Stimulated activated CD8-positive, alpha-beta memory T cell treated with anti-CD3 and anti-CD28 coated beads, Interleukin-4, amount 100 ng/mL, for 24 hours (primary cell): ENCODE data around the gene ARMH4.

ENCODE experiments used
- DNase-seq: peaks from one replicate; pipeline ENCODE4 v3.0.0-alpha.2; 2020; ENCODE audit warnings: low read depth

The ARMH4 gene

GRCh38 chr14:58152014-58152857, at the start of gene ARMH4:
Gene ARMH4, minus strand, starts transcription at chr14:58152213. Its CDS starts 12,855 bp downstream, at chr14:58139358.
- peak; percentile 42 for DNase-seq

GRCh38 chr14:58200846-58201245, 48.8 kb upstream of the ARMH4 start:
- DNase-seq, result no peak

GRCh38 chr14:58200480-58200841, 48.4 kb upstream of the ARMH4 start:
- no peak for DNase-seq

- peak; percentile 85 for DNase-seq
Observed at GRCh38 chr14:58199726-58200479, 47.9 kb upstream of the ARMH4 start, which contains the start of gene ACTR10. Gene ACTR10, plus strand, starts transcription at chr14:58200149. Its CDS starts 69 bp downstream, at chr14:58200218.

- DNase-seq, result no peak
Observed at GRCh38 chr14:58198086-58198485, 46.1 kb upstream of the ARMH4 start.

- no peak for DNase-seq
Observed at GRCh38 chr14:58196198-58196597, 44.2 kb upstream of the ARMH4 start.

GRCh38 chr14:58193542-58193941, 41.5 kb upstream of the ARMH4 start:
- DNase-seq, result no peak

GRCh38 chr14:58191763-58192601, 40.0 kb upstream of the ARMH4 start:
- no peak for DNase-seq

- no peak for DNase-seq
Observed at GRCh38 chr14:58189176-58189575, 37.2 kb upstream of the ARMH4 start.

GRCh38 chr14:58177125-58177524, 25.1 kb upstream of the ARMH4 start:
- no peak for DNase-seq

GRCh38 chr14:58171090-58171489, 19.1 kb upstream of the ARMH4 start:
- peak; percentile 9 for DNase-seq

- DNase-seq, result no peak
Observed at GRCh38 chr14:58167891-58168290, 15.9 kb upstream of the ARMH4 start.

GRCh38 chr14:58167057-58167456, 15.0 kb upstream of the ARMH4 start:
- DNase-seq, result no peak

- peak; percentile 62 for DNase-seq
Observed at GRCh38 chr14:58166005-58166983, 14.3 kb upstream of the ARMH4 start.

- no peak for DNase-seq
Observed at GRCh38 chr14:58160561-58160960, 8.5 kb upstream of the ARMH4 start.

- peak; percentile 1 for DNase-seq
Observed at GRCh38 chr14:58151133-58152013, 640 bp downstream of the ARMH4 start.

GRCh38 chr14:58150243-58150805, 1.7 kb downstream of the ARMH4 start:
- no peak for DNase-seq

GRCh38 chr14:58149196-58149595, 2.8 kb downstream of the ARMH4 start:
- no peak for DNase-seq

- no peak for DNase-seq
Observed at GRCh38 chr14:58146399-58146798, 5.6 kb downstream of the ARMH4 start.

GRCh38 chr14:58145936-58146335, 6.1 kb downstream of the ARMH4 start:
- no peak for DNase-seq
